Measurements from ENCODE around the gene ZBTB34. TPM values are rescaled to one million over a fixed set of nuclear protein-coding genes. Genes with fewer than 3 reads are reported as not detected.
A peak's percentile ranks its signal among the peaks of the same experiment; 100 is the strongest.

Gene ZBTB34
- total RNA-seq, 1 donor from 2014 or later: 5.5 TPM

DNA sequence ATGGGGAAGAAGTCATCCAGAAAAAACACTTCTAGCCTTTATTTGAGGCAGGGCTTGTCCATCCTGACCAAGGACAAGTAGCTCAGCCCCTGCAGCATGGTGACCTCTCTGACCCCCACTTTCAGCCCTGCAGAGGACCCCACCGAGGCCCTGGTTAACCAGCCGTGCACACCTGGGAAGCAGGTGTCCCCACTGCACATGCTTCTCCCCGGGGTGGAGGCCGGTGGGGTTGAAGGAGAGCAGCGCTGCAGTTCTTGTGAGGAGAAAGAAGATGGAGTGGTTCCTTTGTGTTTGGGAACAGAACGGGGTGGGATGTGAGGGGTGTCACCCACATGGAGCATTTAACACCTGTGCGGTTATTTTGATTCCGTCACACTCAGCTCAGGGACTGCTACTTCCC is 21.1 kb upstream of the ZBTB34 start:
- no peak for DNase-seq
- intact Hi-C loops (cut with DNase I): no loop called here
- ATAC-seq (ENCODE audit: poor library complexity): no peak

DNA sequence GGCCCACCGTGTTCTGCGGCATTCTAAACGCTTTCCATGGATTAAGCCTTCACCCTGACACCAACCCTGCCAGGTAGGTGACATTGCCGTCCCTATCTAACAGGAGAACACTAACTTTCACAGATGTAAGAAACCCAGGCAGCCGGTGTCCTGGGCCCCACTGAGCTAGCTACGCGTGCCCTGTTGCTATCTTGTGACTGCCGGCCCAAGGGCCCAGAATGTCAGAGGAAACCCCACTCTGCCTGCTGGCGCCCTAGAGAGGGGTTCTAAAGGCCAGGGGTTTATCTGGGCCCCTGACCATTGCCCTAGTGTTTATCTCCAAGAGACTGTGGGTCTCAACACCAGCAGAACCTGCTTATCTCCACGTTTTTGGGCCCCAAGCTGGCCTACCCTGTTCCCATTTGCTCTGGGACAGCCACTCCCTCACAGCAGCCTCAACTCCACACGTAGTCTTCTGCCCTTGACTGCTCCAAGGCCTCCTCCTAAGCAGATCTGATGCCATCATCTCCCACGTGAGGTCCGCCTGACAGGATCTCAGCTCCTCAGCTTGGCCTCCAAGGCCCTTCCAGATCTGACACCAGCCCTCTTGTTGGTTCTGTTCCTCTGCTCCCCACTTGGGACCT is 18.1 kb upstream of the ZBTB34 start:
- DNase-seq: no peak
- no peak for ATAC-seq (ENCODE audit: poor library complexity)
- intact Hi-C loops (cut with DNase I): no loop called here

- intact Hi-C loops (cut with DNase I): no loop called here
- DNase-seq (no peak), ATAC-seq (ENCODE audit: poor library complexity) (peak; percentile 18)
Measured at GRCh38 chr9:126842977-126843799, 17.3 kb upstream of the ZBTB34 start.

GRCh38 chr9:126844085-126844484 is 16.4 kb upstream of the ZBTB34 start:
- DNase-seq (no peak), ATAC-seq (ENCODE audit: poor library complexity) (no peak)
- intact Hi-C loops (cut with DNase I): no loop called here

GRCh38 chr9:126847051-126847450 is 13.4 kb upstream of the ZBTB34 start:
- intact Hi-C loops (cut with DNase I): no loop called here
- ATAC-seq (ENCODE audit: poor library complexity) (no peak), DNase-seq (no peak)

DNA sequence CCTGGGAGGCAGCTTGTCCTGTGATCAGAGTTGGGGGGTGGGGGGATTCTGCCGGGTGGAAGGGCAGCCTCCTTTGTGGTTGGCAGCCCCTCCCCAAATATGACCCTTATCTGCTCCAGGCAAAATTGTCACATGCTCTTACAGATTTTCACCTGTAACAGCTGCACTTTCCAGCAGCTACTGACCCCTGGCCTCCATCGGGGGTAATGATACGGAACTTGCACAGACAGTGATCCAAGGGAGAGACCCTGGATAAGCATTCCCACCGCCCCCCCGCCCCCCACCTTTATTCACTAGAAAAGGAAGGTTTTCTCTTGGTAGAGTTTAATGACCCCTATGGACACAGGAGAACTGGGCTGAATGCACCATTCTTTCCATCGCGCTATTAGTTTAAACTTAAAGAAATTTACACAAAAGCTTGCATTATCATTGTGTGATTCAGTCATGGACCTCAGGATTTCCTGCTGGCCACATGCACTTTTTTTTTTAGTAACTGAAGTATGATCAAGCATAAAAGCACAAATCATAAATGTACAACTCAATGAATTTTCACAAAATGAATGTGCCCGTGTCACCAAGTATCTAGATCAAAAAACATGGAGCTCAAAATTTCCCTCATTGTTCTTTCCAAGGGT is 10.7 kb upstream of the ZBTB34 start:
- intact Hi-C loops (cut with DNase I): no loop called here
- DNase-seq: no peak
- ATAC-seq (ENCODE audit: poor library complexity): no peak

DNA sequence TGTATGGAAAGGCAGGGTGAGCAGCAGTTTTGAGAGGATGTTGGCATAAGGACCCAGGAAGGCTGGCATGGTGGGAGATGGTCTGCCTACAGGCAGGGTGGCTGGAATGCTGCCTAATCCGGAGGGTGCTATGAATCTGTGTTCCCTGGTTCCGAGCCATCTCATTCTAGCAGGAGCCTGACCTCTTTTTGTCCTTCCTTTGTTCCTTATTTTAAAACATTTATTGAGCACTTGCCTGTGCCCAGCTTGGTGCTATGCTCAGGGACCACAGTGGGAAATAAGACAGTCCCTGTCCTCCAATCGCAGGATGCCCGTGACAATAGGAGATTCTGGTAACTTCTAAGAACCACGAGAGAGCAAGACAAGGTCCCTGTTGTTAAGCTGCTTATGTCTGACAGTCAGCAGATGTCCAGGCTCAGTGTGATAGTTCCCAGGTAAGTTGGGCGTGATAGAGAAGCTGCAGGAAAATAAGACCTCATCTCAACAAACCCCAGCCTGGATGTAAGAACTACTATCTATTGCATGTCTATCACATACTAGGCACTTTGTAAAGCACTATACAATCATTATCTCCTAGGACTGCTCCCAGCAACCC is 9.1 kb upstream of the ZBTB34 start:
- no peak for DNase-seq
- no peak for ATAC-seq (ENCODE audit: poor library complexity)
- intact Hi-C loops (cut with DNase I): no loop called here

- intact Hi-C loops (cut with DNase I): no loop called here
- ATAC-seq (ENCODE audit: poor library complexity) (no peak), DNase-seq (no peak)
Measured at GRCh38 chr9:126852086-126852688, 8.3 kb upstream of the ZBTB34 start.

- DNase-seq: no peak
- no peak for ATAC-seq (ENCODE audit: poor library complexity)
- intact Hi-C loops (cut with DNase I): no loop called here
Measured at GRCh38 chr9:126853667-126854066, 6.8 kb upstream of the ZBTB34 start.

DNA sequence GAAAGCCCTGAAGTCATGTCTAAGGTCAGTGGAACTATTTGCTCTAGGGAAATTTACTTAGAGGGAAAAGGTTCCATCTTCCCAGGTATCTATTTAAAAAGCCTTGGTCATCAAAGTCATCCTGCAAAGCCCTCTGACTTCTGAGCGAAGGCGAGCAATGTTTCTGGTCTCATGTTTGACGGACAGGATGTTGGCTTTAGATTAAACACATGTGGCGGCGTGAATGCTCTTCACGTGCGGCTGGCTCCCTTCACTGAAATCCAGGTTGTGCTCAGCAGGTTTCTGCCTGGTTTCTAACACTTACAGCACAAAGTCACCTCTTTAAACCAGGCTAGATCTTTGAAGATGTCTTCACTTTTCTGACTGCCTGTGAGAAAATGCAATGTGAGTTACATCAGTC is 5.7 kb upstream of the ZBTB34 start:
- intact Hi-C loops (cut with DNase I): no loop called here
- ATAC-seq (ENCODE audit: poor library complexity) (no peak), DNase-seq (no peak)

GRCh38 chr9:126856326-126856877 is 4.0 kb upstream of the ZBTB34 start:
- intact Hi-C loops (cut with DNase I): no loop called here
- no peak for DNase-seq
- ATAC-seq (ENCODE audit: poor library complexity): no peak

DNA sequence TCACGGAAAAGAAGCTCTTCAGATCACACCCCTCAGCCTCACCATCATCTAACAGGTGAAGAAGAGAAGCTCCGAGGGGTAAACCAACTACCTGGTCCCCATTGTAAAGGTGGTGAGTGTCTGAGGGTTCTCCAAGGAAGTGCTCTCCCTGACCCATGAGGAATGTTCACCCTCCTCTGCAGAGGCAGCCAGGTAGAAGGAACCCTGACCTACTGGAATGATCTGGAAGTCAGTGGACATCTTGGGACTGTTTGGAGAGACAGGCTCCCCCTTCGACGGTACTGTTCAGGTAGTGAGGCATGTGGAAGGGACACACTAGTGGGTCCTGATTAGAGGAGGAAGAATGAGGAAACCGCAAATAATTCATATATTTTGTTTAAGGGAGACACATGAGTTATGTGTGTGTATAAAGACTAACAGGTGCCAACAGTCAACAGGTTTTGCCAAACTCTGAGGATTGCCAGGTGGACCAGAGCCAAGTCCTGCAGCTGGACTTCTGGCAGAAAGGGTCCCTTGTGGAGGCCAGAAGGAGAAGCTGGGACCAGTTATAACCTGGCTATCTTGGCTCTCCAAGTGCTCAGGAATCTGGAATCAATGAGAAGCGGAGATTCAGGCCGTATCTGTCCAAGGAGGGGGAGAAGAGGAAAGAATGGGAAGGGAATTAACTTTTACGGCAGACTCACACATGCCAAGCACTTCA is 3.0 kb upstream of the ZBTB34 start:
- no peak for ATAC-seq (ENCODE audit: poor library complexity)
- intact Hi-C loops (cut with DNase I): no loop called here

DNA sequence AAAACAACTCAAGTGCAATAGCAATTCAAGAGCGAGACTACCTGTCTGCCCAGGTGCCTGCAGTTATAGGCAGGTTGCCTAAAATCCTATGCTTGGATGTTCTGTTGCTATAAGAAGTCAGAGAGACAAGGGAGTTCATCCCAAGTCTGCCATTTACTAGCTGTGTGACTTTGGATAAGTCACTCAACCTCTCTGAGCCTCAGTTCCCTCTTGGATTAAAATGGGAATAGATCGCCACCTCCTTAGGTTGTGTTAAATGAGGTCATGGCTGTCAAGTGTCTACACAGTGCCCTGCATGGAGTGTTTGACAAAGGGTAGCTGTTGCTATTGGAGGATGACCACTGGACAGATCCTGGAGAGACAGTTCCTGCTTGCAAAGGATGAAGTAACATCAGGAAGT is 1.3 kb upstream of the ZBTB34 start:
- intact Hi-C loops (cut with DNase I): no loop called here
- no peak for DNase-seq
- no peak for ATAC-seq (ENCODE audit: poor library complexity)

More for the DNA sequence above, 3.0 kb upstream of the ZBTB34 start:
- no peak for DNase-seq

DNA sequence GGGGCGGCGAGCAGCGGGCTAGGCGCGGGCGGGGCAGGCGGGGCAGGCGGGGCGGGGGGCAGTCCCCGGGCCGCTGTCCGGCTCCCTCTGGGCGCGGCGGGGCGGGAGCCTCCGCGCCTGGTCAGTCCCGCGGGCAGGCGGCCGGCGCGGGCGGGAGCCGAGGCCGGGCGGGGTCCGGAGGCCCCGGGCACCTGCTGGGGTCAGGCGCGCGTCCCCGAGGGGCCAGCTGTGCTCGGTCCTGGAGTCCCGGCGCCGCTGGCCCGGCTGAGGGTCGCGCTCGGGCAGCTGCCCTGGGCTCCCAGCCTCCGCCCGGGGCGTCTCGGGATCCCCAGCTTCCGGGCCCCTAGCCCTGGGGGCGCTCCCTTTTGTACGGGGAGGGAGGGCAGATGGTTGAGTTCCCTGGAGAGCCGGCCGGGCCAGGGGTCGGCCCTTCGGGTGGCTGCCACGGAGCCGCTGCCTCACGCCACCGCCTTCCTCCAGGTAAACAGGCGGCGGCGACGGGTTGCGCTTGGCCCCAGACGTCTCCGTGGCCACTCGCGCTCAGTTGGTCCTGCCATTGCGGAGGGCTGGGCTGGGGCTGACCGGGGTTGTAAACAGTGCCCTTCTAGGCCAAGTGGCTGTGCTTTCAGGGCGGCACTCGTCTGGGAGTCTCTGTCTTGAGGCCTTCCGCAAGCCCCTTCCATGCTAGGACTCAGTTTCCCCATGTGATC is 473 bp downstream of the ZBTB34 start:
- ATAC-seq (ENCODE audit: poor library complexity) (peak; percentile 44), DNase-seq (peak; percentile 59)
- intact Hi-C loops (cut with DNase I): no loop called here

DNA sequence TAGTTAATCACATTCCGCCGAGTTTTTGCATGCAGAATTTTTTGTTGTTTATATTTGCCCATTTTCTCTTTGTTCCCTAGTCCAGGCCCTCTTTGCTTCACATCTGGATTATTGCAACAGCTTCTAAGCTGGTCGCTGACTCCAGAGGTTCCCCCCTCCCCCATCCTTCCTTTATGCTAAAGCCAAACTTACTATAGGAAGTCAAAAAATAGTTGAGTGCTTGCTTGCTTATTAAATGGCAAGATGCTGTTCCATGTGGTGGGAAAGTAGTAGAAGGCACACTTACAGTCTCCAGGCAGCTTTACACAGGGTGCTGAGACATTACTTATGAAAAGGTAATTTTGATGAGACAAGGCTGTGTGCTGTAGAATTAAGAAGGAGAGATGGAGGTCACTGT is 1.3 kb downstream of the ZBTB34 start:
- intact Hi-C loops (cut with DNase I): no loop called here
- DNase-seq (no peak), ATAC-seq (ENCODE audit: poor library complexity) (no peak)

GRCh38 chr9:126862104-126862761 is 1.8 kb downstream of the ZBTB34 start:
- ATAC-seq (ENCODE audit: poor library complexity): peak; percentile 34
- intact Hi-C loops (cut with DNase I): no loop called here
- DNase-seq: no peak

GRCh38 chr9:126864771-126865170 is 4.3 kb downstream of the ZBTB34 start:
- intact Hi-C loops (cut with DNase I): no loop called here
- no peak for ATAC-seq (ENCODE audit: poor library complexity)

More at GRCh38 chr9:126864771-126865170, 4.3 kb downstream of the ZBTB34 start:
- no peak for DNase-seq
